HS-5 (cell line): ENCODE data around the gene GHITM.
"Not testable (repeated sequence)": the region's sequence is repeated elsewhere in the genome, so short reads cannot be mapped to it uniquely, and the experiment has no call there.

ENCODE experiments used
- DNase-seq: peaks from one replicate; pipeline ENCODE4 v3.0.0-alpha.2; 2012; ENCODE audit warnings: low read depth

GHITM gene

GRCh38 chr10:84139126-84140035 lies at the start of gene GHITM:
Gene GHITM, plus strand, starts transcription at chr10:84139509. Its CDS starts 1,992 bp downstream, at chr10:84141501.
- DNase-seq = peak; percentile 91

- peak; percentile 30 for DNase-seq
Observed at GRCh38 chr10:84095811-84096497, 43.4 kb upstream of the GHITM start.

- no peak for DNase-seq
Observed at GRCh38 chr10:84097787-84098353, 41.4 kb upstream of the GHITM start.

GRCh38 chr10:84098667-84099066 lies 40.6 kb upstream of the GHITM start:
- DNase-seq = no peak

GRCh38 chr10:84101042-84101441 lies 38.3 kb upstream of the GHITM start:
- DNase-seq = no peak

- no peak for DNase-seq
Observed at GRCh38 chr10:84108797-84109196, 30.5 kb upstream of the GHITM start.

- not testable (repeated sequence) for DNase-seq
Observed at GRCh38 chr10:84109772-84110171, 29.5 kb upstream of the GHITM start.

- DNase-seq = not testable (repeated sequence)
Observed at GRCh38 chr10:84113468-84113867, 25.8 kb upstream of the GHITM start.

GRCh38 chr10:84114088-84114667 lies 25.1 kb upstream of the GHITM start:
- no peak for DNase-seq

- DNase-seq = not testable (repeated sequence)
Observed at GRCh38 chr10:84117204-84117603, 22.1 kb upstream of the GHITM start.

- DNase-seq = no peak
Observed at GRCh38 chr10:84117686-84118394, 21.5 kb upstream of the GHITM start.

- DNase-seq = no peak
Observed at GRCh38 chr10:84118395-84119006, 20.8 kb upstream of the GHITM start.

- no peak for DNase-seq
Observed at GRCh38 chr10:84123362-84123761, 15.9 kb upstream of the GHITM start.

- not testable (repeated sequence) for DNase-seq
Observed at GRCh38 chr10:84125910-84126784, 13.2 kb upstream of the GHITM start.

GRCh38 chr10:84126785-84127167 lies 12.5 kb upstream of the GHITM start:
- DNase-seq = no peak

- no peak for DNase-seq
Observed at GRCh38 chr10:84135836-84136235, 3.5 kb upstream of the GHITM start.

GRCh38 chr10:84137811-84138210 lies 1.5 kb upstream of the GHITM start:
- DNase-seq = no peak

GRCh38 chr10:84138478-84139125 lies 707 bp upstream of the GHITM start:
- DNase-seq = no peak

GRCh38 chr10:84140036-84140379 lies 699 bp downstream of the GHITM start:
- no peak for DNase-seq

- no peak for DNase-seq
Observed at GRCh38 chr10:84147347-84147746, 8.0 kb downstream of the GHITM start.
